ENCODE data around the gene SCRT2. TPM values are rescaled to one million over a fixed set of nuclear protein-coding genes. Genes with fewer than 3 reads are reported as not detected.

The SCRT2 gene
- total and polyA plus RNA-seq, 4 donors = not detected

DNA sequence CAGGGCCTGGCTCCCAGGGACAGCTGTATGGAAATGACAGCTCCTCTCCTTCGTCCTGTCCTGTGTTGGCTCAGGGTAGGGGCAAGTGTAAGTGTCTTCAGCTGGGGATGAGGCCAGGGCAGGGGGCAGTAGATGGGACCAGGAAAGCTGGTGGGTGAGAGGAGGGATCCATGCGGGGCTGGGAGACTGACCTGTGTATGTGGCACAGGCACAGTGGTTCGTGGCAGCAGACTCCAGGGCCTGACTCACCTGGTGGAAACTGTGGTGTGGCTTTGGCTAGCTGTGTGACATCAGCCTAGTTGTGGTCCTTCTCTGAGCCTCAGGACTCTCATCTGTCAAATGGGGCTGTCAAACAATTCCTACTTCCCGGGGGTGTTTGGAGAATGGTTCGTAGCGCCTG is 13.7 kb upstream of the SCRT2 start:
- 73 to 87% methylated on average over 6 of the region's 6 CpGs for WGBS, 2 donors
- Histone ChIP-seq H3K4me3 (no peak overlapping the region), H3K9ac (ENCODE audit: insufficient read depth in 1 of 2, low read length in 2 of 2) (no peak overlapping the region), H3K9me3 (ENCODE audit: control insufficient read depth in 4 of 4, insufficient read depth in 3 of 4, low read length in 3 of 4) (peaks cover 0 to 6% (median 0%) of the 10 kb centered on the region in 4 donors), H3K27ac (ENCODE audit: low read depth in 1 of 2, low read length in 1 of 2) (no peak overlapping the region), H3K36me3 (ENCODE audit: control insufficient read depth in 4 of 4, insufficient read depth in 4 of 4, low read length in 4 of 4) (no peaks in the 10 kb centered on the region), H3K27me3 (ENCODE audit: control insufficient read depth in 3 of 3, insufficient read depth in 3 of 3, low read length in 2 of 3) (peaks cover 0 to 38% (median 9%) of the 10 kb centered on the region in 3 donors), H3K4me1 (ENCODE audit: control insufficient read depth in 5 of 5, insufficient read depth in 5 of 5, low read length in 5 of 5) (no peaks in the 10 kb centered on the region)
- ATAC-seq (ENCODE audit: insufficient read depth, low FRiP score) (no peak), DNase-seq (peak in 1 of 3 donors; percentile 9)
- TF ChIP-seq, protein P1, sequence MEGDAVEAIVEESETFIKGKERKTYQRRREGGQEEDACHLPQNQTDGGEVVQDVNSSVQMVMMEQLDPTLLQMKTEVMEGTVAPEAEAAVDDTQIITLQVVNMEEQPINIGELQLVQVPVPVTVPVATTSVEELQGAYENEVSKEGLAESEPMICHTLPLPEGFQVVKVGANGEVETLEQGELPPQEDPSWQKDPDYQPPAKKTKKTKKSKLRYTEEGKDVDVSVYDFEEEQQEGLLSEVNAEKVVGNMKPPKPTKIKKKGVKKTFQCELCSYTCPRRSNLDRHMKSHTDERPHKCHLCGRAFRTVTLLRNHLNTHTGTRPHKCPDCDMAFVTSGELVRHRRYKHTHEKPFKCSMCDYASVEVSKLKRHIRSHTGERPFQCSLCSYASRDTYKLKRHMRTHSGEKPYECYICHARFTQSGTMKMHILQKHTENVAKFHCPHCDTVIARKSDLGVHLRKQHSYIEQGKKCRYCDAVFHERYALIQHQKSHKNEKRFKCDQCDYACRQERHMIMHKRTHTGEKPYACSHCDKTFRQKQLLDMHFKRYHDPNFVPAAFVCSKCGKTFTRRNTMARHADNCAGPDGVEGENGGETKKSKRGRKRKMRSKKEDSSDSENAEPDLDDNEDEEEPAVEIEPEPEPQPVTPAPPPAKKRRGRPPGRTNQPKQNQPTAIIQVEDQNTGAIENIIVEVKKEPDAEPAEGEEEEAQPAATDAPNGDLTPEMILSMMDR (IDR thresholded peaks at IDR 0.05; ENCODE audit: control extremely low read depth, extremely low read depth) = no peak

DNA sequence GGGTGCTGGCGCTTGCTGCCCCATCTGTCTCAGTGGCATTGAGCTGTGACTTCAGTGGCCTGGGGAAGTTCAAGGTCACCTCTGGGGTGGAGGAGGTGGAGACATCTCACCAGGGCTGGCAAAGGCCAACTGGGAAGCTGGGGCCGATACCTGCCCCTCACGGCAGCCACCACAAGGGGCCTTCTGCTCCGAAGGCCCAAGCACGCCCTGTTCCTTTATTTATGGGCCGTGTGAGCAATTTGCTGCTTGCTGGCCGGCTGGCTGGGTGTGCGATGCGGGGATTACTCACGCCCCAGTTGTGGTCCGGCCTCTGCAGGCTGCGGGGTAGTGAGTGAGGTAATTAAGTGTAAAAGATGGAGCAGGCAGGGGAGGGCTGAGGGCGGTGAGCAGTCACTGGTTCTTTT is 13.2 kb upstream of the SCRT2 start:
- Histone ChIP-seq H3K9me3 (ENCODE audit: control insufficient read depth in 4 of 4, insufficient read depth in 3 of 4, low read length in 3 of 4) (peaks cover 0 to 6% (median 0%) of the 10 kb centered on the region in 4 donors), H3K36me3 (ENCODE audit: control insufficient read depth in 4 of 4, insufficient read depth in 4 of 4, low read length in 4 of 4) (no peaks in the 10 kb centered on the region), H3K9ac (ENCODE audit: insufficient read depth in 1 of 2, low read length in 2 of 2) (no peak overlapping the region), H3K4me3 (no peak overlapping the region), H3K27ac (ENCODE audit: low read depth in 1 of 2, low read length in 1 of 2) (no peak overlapping the region), H3K4me1 (ENCODE audit: control insufficient read depth in 5 of 5, insufficient read depth in 5 of 5, low read length in 5 of 5) (no peaks in the 10 kb centered on the region), H3K27me3 (ENCODE audit: control insufficient read depth in 3 of 3, insufficient read depth in 3 of 3, low read length in 2 of 3) (peaks cover 0 to 38% (median 9%) of the 10 kb centered on the region in 3 donors)
- ATAC-seq (ENCODE audit: insufficient read depth, low FRiP score) (no peak), DNase-seq (peak in 1 of 3 donors; percentile 2)
- WGBS, 2 donors = 36 to 72% methylated on average over 13 of the region's 13 CpGs
- TF ChIP-seq, protein P1 (IDR thresholded peaks at IDR 0.05; ENCODE audit: control extremely low read depth, extremely low read depth) = no peak

DNA sequence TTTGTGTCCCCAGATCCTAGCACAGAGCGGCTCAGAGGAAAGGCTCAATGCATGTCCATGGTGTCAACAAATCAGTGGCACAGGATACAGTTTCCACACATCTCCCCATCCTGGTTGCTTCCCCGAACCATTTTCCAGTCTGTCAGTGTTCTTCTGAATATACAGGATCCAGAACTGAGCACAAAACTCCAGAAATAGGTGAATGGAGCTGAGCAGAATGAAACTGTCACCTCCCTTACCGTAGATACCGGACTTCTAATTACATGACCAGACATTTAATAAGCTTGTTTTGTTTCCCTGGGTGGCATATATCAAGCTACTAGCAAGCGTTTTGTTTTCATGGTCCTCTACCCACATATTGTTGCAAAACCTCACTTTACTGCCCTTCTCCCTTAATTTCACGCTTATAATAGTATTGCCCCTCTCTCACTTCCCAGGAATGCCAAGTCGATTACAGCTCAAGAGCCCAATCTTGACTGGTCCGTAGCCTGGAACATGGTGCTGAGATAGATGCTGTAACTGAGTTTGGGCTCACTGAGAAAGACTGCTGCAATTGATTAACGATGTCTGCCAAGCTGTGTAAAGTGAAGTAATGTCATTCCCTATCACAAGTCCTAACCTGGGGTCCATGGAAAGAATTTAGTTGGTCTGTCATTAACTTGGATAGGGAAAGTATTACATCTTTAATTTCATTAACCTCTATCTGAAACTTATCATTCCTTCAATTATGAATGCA is 12.0 kb upstream of the SCRT2 start:
- TF ChIP-seq, protein P1 (IDR thresholded peaks at IDR 0.05; ENCODE audit: control extremely low read depth, extremely low read depth) = no peak
- peaks cover 0 to 6% (median 0%) of the 10 kb centered on the region in 4 donors for H3K9me3 ChIP-seq (ENCODE audit: control insufficient read depth in 4 of 4, insufficient read depth in 3 of 4, low read length in 3 of 4)
- DNase-seq (no peak), ATAC-seq (ENCODE audit: insufficient read depth, low FRiP score) (no peak)
- WGBS, 2 donors = 71 to 79% methylated on average over 9 of the region's 9 CpGs
- H3K4me1 ChIP-seq (ENCODE audit: control insufficient read depth in 5 of 5, insufficient read depth in 5 of 5, low read length in 5 of 5) = no peaks in the 10 kb centered on the region
- H3K27ac ChIP-seq (ENCODE audit: low read depth in 1 of 2, low read length in 1 of 2) = no peak overlapping the region
- no peak overlapping the region for H3K9ac ChIP-seq (ENCODE audit: insufficient read depth in 1 of 2, low read length in 2 of 2)
- H3K36me3 ChIP-seq (ENCODE audit: control insufficient read depth in 4 of 4, insufficient read depth in 4 of 4, low read length in 4 of 4) = no peaks in the 10 kb centered on the region
- no peak overlapping the region for H3K4me3 ChIP-seq
- H3K27me3 ChIP-seq (ENCODE audit: control insufficient read depth in 3 of 3, insufficient read depth in 3 of 3, low read length in 2 of 3) = peaks cover 0 to 38% (median 9%) of the 10 kb centered on the region in 3 donors

All from lung (tissue), 12 donors.